CD4-positive, CD25-positive, alpha-beta regulatory T cell (primary cell): ENCODE data around the gene BCL10. TPM values are rescaled to one million over a fixed set of nuclear protein-coding genes. Genes with fewer than 3 reads are reported as not detected.

Source experiments
- ATAC-seq, 2 donors: fragments of 150-1000 bp; cut with Tn5 transposase; one replicate each; pipeline ENCODE4 v1.10.0; 2021; ENCODE audit warnings: low read depth in 2 of 2, moderate number of reproducible peaks in 2 of 2, moderate library complexity in 1 of 2
- DNase-seq, 3 donors: peaks; one replicate each; pipeline versions ENCODE4 v3.0.0 to v3.0.0-alpha.2; 2012 to 2022; ENCODE audit warnings: mixed read lengths in 1 of 3
- H3K27ac ChIP-seq: one replicate; pipeline ENCODE4 v1.7.0; 2013; ENCODE audit warnings: mild to moderate bottlenecking, low read length; ENCODE audit not compliant: insufficient read depth, poor library complexity, severe bottlenecking
- H3K27me3 ChIP-seq: one replicate; pipeline ENCODE4 v1.7.0; 2013; ENCODE audit warnings: low read length; ENCODE audit not compliant: control insufficient read depth, insufficient read depth
- H3K36me3 ChIP-seq: one replicate; pipeline ENCODE4 v1.7.0; 2013; ENCODE audit warnings: mild to moderate bottlenecking, low read length, moderate library complexity; ENCODE audit not compliant: control insufficient read depth, insufficient read depth
- H3K4me1 ChIP-seq: 2 replicates; pipeline ENCODE4 v1.7.0; 2013; ENCODE audit warnings: mild to moderate bottlenecking, low read length; ENCODE audit not compliant: insufficient read depth, control insufficient read depth, poor library complexity, severe bottlenecking
- H3K4me3 ChIP-seq: one replicate; pipeline ENCODE4 v1.7.0; 2013; ENCODE audit warnings: low read depth, mild to moderate bottlenecking, low read length, moderate library complexity
- H3K9me3 ChIP-seq, 2 experiments: 1 replicate in 1 of 2; 2 replicates in 1 of 2; pipeline ENCODE4 v1.7.0; 2013; ENCODE audit warnings: low read length in 2 of 2, mild to moderate bottlenecking in 1 of 2, moderate library complexity in 1 of 2; ENCODE audit not compliant: control insufficient read depth in 2 of 2
- H3K27ac Mint-ChIP-seq, 3 donors: one replicate each; pipeline ENCODE4 v1.8.0; 2020 to 2022; ENCODE audit warnings: mild to moderate bottlenecking in 3 of 3, mixed read lengths in 3 of 3, moderate library complexity in 2 of 3
- H3K27me3 Mint-ChIP-seq: one replicate; pipeline ENCODE4 v1.8.0; 2022; ENCODE audit warnings: mild to moderate bottlenecking, mixed read lengths
- H3K36me3 Mint-ChIP-seq: one replicate; pipeline ENCODE4 v1.8.0; 2020; ENCODE audit warnings: mixed read lengths
- H3K4me1 Mint-ChIP-seq, 4 donors: one replicate each; pipeline ENCODE4 v1.8.0; 2020 to 2022; ENCODE audit warnings: mixed read lengths in 4 of 4, mild to moderate bottlenecking in 1 of 4
- H3K4me3 Mint-ChIP-seq, 4 donors: one replicate each; pipeline ENCODE4 v1.8.0; 2020 to 2022; ENCODE audit warnings: mild to moderate bottlenecking in 4 of 4, mixed read lengths in 4 of 4, moderate library complexity in 3 of 4
- H3K9me3 Mint-ChIP-seq, 7 donors: one replicate each; pipeline ENCODE4 v1.8.0; 2020 to 2022; ENCODE audit warnings: mixed read lengths in 7 of 7, mild to moderate bottlenecking in 3 of 7, moderate library complexity in 2 of 7
- polyA plus RNA-seq, 4 donors: library from polyadenylated mRNA; unstranded; fragments of 300-500 nt; fragmentation: Illumina TruSeq; gene quantifications; one replicate each; pipeline ENCODE4 v1.2.3, GENCODE V29; 2021
- total RNA-seq: library from RNA; stranded (reverse); gene quantifications from one replicate; pipeline ENCODE4 v1.2.3, GENCODE V29; 2022

BCL10 gene
- total and polyA plus RNA-seq, 5 donors from 2014 or later, result 25.9 to 64.4 (median 27.6) TPM

- no peak overlapping the region for H3K27ac Mint-ChIP-seq
- ATAC-seq (no peak), DNase-seq (no peak)
- peaks cover 0 to 3% (median 0%) of the 10 kb centered on the region in 4 donors for H3K4me1 Mint-ChIP-seq
- Histone ChIP-seq H3K9me3 (no peaks in the 10 kb centered on the region), H3K27me3 (peaks cover 5% of the 10 kb centered on the region), H3K27ac (no peak overlapping the region), H3K4me1 (no peaks in the 10 kb centered on the region), H3K36me3 (no peaks in the 10 kb centered on the region), H3K4me3 (no peak overlapping the region)
- H3K9me3 Mint-ChIP-seq, result no peaks in the 10 kb centered on the region
- H3K4me3 Mint-ChIP-seq, result no peak overlapping the region
- H3K27me3 Mint-ChIP-seq, result peaks cover 24% of the 10 kb centered on the region
- no peaks in the 10 kb centered on the region for H3K36me3 Mint-ChIP-seq
These were observed 50.6 kb downstream of the BCL10 start for GRCh38 chr1:85225624-85226380.

GRCh38 chr1:85224734-85225623 lies 51.5 kb downstream of the BCL10 start:
- Histone ChIP-seq H3K36me3 (no peaks in the 10 kb centered on the region), H3K9me3 (no peaks in the 10 kb centered on the region), H3K4me3 (no peak overlapping the region), H3K4me1 (no peaks in the 10 kb centered on the region), H3K27ac (no peak overlapping the region), H3K27me3 (peaks cover 9% of the 10 kb centered on the region)
- no peak for ATAC-seq
- no peaks in the 10 kb centered on the region for H3K4me1 Mint-ChIP-seq
- peaks cover 30% of the 10 kb centered on the region for H3K27me3 Mint-ChIP-seq
- H3K27ac Mint-ChIP-seq, result no peak overlapping the region
- no peaks in the 10 kb centered on the region for H3K36me3 Mint-ChIP-seq
- no peak for DNase-seq
- no peaks in the 10 kb centered on the region for H3K9me3 Mint-ChIP-seq
- H3K4me3 Mint-ChIP-seq, result no peak overlapping the region

GRCh38 chr1:85224295-85224694 lies 52.1 kb downstream of the BCL10 start:
- H3K9me3 Mint-ChIP-seq, result no peaks in the 10 kb centered on the region

GRCh38 chr1:85223334-85223733 lies 53.1 kb downstream of the BCL10 start:
- Mint-ChIP-seq H3K4me1 (no peaks in the 10 kb centered on the region), H3K27ac (no peak overlapping the region), H3K9me3 (no peaks in the 10 kb centered on the region), H3K4me3 (no peak overlapping the region), H3K36me3 (no peaks in the 10 kb centered on the region), H3K27me3 (peaks cover 25% of the 10 kb centered on the region)
- Histone ChIP-seq H3K9me3 (no peaks in the 10 kb centered on the region), H3K36me3 (no peaks in the 10 kb centered on the region), H3K4me3 (no peak overlapping the region), H3K4me1 (no peaks in the 10 kb centered on the region), H3K27ac (no peak overlapping the region), H3K27me3 (peaks cover 11% of the 10 kb centered on the region)
- DNase-seq, result no peak
- no peak for ATAC-seq

More at GRCh38 chr1:85224295-85224694, 52.1 kb downstream of the BCL10 start:
- DNase-seq (no peak), ATAC-seq (no peak)
- Histone ChIP-seq H3K4me1 (no peaks in the 10 kb centered on the region), H3K27ac (no peak overlapping the region), H3K9me3 (no peaks in the 10 kb centered on the region), H3K4me3 (no peak overlapping the region), H3K27me3 (peaks cover 9% of the 10 kb centered on the region), H3K36me3 (no peaks in the 10 kb centered on the region)
- Mint-ChIP-seq H3K36me3 (no peaks in the 10 kb centered on the region), H3K4me1 (no peaks in the 10 kb centered on the region), H3K27me3 (peaks cover 25% of the 10 kb centered on the region), H3K4me3 (no peak overlapping the region), H3K27ac (no peak overlapping the region)

- Mint-ChIP-seq H3K27me3 (peaks cover 42% of the 10 kb centered on the region), H3K27ac (no peak overlapping the region), H3K36me3 (no peaks in the 10 kb centered on the region), H3K9me3 (no peaks in the 10 kb centered on the region), H3K4me1 (no peaks in the 10 kb centered on the region), H3K4me3 (no peak overlapping the region)
- Histone ChIP-seq H3K27ac (no peak overlapping the region), H3K4me3 (no peak overlapping the region), H3K36me3 (no peaks in the 10 kb centered on the region), H3K27me3 (peaks cover 15% of the 10 kb centered on the region), H3K9me3 (no peaks in the 10 kb centered on the region), H3K4me1 (no peaks in the 10 kb centered on the region)
- DNase-seq (no peak), ATAC-seq (no peak)
These were observed 55.7 kb downstream of the BCL10 start for GRCh38 chr1:85220756-85221201.

- Mint-ChIP-seq H3K36me3 (no peaks in the 10 kb centered on the region), H3K27me3 (peaks cover 42% of the 10 kb centered on the region), H3K4me3 (no peak overlapping the region), H3K4me1 (no peaks in the 10 kb centered on the region), H3K9me3 (no peaks in the 10 kb centered on the region), H3K27ac (no peak overlapping the region)
- H3K4me3 ChIP-seq, result no peak overlapping the region
- ATAC-seq (no peak), DNase-seq (no peak)
- no peaks in the 10 kb centered on the region for H3K36me3 ChIP-seq
- peaks cover 16% of the 10 kb centered on the region for H3K27me3 ChIP-seq
- no peaks in the 10 kb centered on the region for H3K9me3 ChIP-seq
- H3K27ac ChIP-seq, result no peak overlapping the region
- no peaks in the 10 kb centered on the region for H3K4me1 ChIP-seq
These were observed 56.4 kb downstream of the BCL10 start for GRCh38 chr1:85219853-85220610.

- no peaks in the 10 kb centered on the region for H3K4me1 Mint-ChIP-seq
- Histone ChIP-seq H3K4me3 (no peak overlapping the region), H3K4me1 (no peaks in the 10 kb centered on the region), H3K9me3 (no peaks in the 10 kb centered on the region), H3K27ac (no peak overlapping the region), H3K36me3 (no peaks in the 10 kb centered on the region), H3K27me3 (peaks cover 13% of the 10 kb centered on the region)
- H3K9me3 Mint-ChIP-seq, result peaks cover 0 to 2% (median 0%) of the 10 kb centered on the region in 7 donors
- DNase-seq (no peak), ATAC-seq (no peak)
- H3K27me3 Mint-ChIP-seq, result peaks cover 42% of the 10 kb centered on the region
- no peak overlapping the region for H3K27ac Mint-ChIP-seq
- no peaks in the 10 kb centered on the region for H3K36me3 Mint-ChIP-seq
- H3K4me3 Mint-ChIP-seq, result no peak overlapping the region
These were observed 59.7 kb downstream of the BCL10 start for GRCh38 chr1:85216697-85217096.
